GM18858 (cell line): ENCODE data around the gene ZBED3.

Experiments
- ATAC-seq: cut with Tn5 transposase; IDR thresholded peaks from one replicate; pipeline ENCODE4 v1.9.1; 2021; ENCODE audit not compliant: unreplicated experiment

The ZBED3 gene

DNA sequence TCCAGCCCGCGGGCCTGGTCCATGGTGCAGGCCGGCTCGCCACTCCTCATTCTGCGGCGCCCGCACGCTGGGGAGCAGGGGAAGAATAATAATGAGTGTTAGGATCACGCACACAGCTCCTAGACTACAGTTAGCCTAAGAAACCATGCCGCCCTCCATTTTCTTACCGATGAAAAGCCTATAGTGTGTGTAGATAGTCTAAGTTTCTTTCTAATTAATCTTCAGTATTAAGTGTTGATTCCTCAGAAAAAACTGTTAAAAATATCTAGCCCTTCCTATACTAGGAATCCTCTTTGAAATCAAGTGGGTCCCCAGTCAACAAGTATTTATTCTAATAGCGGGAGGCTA lies 9.3 kb downstream of the ZBED3 start:
- ATAC-seq = no peak

DNA sequence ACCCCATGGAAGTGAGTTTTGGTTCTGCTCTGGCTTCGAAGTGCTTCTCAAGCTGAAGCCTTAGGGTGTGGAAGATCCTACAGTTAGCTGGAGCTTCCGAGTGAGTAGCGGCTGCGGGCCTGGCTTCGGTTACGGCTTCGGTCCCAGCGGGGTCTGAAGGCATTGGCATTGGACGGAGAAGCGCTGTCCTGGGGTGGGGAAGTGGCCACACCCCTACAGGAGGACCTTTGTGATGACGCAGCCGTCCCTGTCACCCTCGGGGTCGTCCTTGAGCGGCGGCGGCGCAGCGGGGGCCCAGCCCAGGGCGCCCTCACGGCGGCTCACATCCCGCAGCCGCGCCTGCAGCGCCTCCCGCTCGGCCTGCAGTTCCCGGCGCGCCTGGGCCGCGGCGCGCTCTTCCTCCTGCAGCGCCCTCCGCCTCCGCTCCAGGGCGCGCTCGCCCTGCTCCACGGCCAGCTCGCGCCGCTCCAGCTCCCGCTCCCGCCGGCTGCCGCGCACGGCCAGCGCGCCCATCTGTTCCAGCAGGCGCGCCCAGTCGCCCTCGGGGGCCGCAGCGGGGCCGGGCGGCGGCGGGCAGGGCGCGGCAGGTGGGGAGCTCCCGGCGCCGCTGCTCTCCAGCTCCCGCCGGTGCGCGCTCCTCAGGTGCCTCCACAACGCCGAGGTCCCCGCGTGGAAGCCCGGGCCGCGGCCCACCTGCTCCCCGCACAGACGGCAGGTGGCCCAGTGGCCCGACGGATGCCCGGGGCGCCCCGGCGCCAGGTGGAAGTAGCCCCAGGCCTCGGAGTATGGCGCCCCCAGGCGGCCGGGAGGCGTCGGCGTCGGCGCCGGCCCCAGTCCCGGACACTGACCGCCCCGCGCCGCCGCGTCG lies 9.9 kb downstream of the ZBED3 start:
- ATAC-seq = peak; percentile 67

DNA sequence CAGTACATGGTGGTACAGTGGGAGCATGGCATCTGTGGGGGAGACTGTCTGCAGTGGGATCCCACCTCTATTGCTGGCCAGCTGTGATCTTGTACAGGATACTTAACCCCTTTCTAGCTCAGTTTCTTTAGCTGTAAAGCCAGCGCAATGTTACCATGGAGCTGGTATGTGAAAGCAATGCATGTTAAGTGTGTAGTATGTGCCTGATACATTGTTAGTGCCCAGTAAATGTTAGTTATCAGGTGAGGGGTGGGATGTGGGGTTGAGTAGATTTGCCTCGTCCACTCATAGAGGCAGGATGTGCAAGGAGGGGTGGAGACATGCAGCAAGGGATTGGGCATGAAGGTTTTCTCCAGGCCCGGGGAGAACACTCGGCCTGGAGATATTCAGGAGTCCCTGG lies 12.3 kb downstream of the ZBED3 start:
- ATAC-seq = no peak

DNA sequence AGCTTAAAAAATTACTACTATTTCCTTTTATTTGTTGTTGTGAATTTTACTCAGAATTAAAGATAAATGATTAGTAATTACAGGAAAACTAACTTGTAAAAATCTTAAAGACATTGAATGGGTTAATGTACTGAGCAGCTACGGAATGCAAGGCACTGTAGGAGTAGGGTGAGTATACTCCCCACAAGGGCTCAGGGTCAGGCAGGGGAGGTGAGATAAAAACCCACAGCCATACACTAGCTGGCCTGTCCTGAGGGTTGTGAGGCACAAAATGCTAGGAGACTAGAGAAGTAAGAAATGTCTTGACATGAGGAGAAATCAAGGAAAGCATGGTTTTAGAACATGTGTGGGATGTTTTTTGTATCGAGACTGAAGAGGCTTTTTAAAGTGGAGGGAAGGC lies 13.4 kb downstream of the ZBED3 start:
- no peak for ATAC-seq

DNA sequence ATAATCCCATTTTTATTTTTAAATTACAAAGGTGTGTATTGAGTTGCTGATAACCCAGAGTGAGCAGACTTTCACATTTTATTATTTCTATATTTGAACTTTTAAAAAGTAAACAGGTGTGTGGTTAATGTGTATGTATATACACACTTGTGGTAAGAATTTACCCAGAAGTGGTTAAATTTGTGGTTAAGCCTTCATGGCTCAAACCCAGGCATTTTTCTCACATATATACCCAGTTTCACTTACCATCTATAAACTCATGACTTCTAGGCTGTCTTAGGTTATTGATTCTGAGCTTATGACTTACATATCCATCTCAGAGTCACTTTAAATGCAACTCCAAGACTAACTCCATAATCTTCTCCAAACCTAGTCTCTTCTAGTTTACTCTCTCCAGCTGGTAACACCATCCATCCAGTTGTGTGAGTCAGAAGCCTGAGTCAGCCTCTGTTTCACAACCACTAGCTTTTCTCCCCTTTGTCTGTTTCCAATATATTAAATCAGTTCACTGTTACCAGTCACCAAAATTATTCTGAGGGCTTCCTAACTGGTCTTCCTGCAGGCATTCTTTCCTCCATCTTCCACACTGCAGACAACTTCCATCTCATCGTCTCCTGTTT lies 20.2 kb downstream of the ZBED3 start:
- no peak for ATAC-seq

DNA sequence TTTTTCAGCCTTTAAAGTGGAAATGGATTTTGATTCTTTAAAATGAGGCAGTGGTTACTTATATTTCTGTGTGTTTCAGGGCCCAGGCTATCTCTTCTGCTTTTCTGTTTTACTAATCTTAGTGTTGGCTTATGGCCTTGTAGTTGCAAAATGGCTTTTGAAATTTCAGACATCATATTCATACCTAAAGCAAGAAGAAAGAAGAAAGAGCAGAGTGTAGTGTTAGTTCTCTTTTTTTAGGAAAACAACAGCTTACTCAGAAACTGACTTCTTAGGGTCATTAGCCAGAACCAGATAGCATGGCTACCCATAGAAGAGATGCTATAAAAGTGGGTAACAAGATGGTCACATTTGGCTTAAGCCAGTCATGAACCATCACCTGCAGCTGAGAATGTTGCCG lies 20.9 kb downstream of the ZBED3 start:
- no peak for ATAC-seq

DNA sequence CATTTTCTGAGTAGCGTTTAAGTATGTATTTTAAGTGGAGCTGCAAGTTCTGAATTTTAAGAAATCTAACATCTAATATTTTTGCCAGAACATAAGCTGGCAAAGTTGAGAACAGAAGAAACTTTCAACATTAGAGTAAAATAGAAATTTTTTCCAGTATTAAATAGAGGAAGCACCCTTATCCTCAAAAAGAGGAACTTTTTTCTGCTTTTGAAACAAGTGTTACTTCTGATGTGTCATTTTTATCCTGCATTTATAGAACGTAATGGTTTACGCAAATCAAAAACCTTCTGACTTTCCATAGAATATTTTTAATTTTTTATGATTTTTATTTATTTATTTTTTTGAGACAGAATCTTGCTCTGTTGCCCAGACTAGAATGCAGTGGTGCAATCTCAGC lies 21.8 kb downstream of the ZBED3 start:
- ATAC-seq = no peak

DNA sequence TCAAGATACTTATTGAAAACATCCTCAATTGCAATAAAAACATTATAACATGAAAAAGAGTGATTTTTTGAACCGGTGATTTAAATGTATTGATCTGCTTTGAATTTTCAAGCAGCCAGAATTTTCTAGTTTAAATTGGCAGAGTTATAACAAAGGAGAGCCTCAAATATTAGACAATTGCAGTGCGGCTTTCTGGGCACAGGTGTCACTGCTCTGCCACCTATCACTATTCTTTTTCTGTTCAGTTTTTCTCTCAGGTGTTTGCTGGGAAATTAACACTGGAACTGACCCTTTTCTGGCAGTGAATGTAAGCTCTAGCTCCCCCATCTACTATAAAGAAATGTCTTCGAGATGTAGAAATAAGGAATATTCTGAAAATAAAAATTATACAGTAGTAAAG lies 23.0 kb downstream of the ZBED3 start:
- no peak for ATAC-seq

DNA sequence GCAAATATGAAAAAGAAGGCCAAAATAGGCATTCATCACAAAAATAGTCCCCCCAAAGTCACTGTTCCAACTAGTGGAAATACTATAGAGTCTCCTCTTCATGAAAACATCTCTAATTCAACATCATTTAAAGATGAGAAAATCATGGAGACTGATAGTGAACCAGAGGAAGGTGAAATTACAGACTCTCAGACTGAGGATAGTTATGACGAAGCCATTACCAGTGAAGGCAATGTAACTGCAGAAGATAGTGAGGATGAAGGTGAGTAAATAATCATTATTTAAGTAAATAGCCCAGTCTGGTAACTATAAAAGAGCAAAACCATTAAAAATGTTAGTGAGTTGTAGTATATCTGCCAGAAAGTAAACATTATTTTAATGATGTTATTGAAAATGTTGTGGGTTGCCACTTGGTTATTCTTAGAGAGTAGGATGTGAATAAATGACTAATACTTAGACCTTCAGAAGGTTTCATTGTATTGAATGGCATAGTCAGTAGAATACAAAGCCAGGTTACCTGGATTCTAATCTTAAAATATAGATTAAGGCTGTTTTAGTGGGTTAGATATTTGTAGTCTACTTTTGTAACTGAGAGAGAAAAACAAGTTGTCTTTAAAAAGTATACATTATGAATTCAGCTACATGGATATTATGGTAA lies 40.5 kb downstream of the ZBED3 start:
- ATAC-seq = no peak

DNA sequence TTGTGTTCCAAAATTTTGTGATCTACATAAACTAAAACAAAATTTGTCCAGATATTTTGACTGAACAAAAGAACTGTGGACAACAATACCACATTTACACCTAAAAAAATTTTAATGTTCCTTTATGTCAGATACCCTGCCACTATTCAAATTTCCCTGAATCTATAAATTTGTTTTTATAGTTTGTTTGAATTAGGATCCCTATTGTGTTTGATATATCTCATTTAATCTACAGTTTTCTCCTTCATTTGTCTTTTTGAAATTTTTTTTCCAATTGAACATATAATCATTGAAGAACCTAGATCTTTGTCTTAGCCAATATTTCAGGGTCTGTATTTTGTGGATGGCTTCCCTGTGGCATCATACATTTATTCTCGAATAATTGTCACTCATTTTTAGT lies 51.1 kb downstream of the ZBED3 start:
- ATAC-seq = no peak

DNA sequence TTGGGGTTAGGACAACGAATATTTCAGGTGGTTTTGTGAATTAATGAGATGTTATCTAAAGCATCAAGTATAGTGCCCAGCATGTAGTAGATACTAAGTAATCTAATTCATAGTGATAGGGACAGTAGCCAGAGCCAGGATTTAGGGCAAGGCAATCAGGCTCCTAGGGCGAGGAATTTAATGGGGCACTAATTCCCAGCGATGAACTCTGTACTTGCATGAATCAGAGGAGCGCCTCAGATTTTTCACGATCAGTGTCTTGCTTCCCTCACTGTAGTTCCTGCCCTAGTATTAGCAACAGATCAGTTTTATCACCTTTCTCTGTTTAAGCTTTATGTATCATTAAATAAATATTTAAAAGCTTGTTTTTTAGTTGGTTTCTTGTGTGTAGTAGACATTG lies 53.7 kb downstream of the ZBED3 start:
- no peak for ATAC-seq

DNA sequence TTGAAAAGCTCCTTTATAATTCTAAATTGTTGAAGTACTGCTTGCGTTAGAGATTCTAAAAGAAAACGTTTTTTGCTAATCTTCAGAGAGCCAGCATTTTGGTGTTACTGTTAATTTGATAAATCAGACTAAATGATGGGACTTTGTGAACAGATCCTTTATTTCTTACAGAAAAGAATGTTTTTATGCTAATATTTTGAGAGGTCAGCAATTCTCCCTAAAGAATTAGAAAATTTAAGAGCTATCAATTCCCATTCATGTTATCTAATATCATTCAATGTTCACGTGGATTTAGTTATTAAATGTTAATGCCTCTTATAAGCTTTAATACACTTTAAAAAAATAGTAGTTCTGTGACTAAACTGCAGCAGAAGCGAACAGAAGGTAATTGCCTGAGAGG lies 54.5 kb downstream of the ZBED3 start:
- ATAC-seq = no peak

DNA sequence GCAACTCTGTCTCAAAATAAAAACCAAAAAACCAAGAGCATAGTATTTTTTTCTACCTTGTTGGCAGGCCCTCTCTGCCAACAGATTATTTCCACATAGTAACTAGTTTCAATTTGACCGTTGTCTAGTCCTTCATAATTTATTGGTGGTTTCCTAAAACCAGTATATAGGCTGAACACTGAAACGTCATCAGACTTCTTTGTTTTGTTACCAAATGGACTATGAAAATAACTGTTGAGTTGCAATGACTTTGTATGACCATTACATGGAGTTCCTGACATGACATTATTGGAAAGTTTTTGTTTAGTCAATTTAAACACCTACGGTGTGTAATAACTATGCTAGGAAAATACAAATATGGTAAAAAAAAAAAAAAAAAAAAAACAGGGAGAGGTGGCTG lies 55.2 kb downstream of the ZBED3 start:
- no peak for ATAC-seq

DNA sequence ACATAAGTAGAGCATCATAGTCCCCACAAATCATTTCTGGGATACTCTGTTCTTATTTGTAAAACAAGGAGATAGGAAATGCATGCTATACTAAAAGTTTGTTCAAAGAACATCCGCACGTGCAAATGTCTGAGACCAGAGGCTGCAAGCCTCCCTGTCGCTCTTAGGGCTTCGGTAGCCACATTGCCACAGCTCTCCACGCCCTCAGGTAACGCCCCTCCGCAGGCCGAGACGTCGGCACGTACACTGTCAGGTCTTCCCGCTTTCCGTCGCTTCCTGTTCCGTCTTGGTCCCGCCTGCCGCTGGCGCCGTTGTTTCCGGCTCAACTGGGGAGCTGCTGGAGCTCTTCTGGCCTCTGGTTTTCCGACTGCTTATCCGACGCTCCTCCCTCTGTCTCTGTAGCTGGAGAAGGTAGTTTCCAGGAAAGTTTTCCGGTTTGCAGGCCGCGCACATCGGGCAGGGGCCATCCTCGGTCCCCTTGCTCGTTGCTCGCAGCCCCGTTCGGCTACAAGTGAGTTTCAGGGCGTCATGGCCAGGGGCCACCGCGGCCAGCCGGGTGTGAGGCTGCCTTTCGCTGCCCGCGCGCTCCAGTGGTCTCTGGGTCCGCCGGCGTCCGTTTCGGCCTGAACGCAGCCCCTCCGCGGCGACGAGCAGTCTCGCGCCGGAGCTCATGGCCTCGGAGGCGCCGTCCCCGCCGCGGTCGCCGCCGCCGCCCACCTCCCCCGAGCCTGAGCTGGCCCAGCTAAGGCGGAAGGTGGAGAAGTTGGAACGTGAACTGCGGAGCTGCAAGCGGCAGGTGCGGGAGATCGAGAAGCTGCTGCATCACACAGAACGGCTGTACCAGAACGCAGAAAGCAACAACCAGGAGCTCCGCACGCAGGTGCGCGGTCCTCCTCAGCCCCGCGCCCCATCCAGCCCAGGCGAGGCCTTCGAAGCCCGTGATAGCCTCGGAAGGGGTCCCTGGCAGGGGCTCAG lies 56.7 kb downstream of the ZBED3 start, which contains the start of gene AGGF1:
AGGF1 (plus strand) TSS at position 308 of the 975 bp plus-strand sequence; CDS start at position 671, 363 bp downstream.
- ATAC-seq = peak; percentile 97

DNA sequence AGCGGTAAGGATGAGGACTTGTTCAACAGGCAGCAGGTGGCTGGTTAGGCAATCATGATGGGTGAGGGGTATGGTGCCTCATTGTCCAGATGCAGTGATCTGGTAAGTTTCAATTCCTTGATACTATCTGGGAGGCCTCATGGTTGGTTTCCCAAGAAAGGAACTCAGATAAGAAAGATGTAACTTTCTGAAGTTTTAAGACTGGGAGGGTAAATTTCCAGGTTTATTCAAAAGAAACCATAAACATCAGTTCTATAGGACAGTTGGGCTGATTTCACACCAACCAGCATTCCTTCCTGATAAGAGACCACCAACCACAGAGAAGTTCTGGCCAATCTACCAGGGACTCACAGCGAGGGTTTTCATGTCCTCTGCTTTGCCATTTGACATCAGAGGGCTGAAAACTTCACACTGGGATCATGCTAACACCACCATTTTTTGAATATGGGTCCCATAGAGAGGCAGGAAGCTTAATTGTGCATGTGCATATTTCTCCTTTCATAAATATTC lies 57.7 kb downstream of the ZBED3 start:
- ATAC-seq = no peak

DNA sequence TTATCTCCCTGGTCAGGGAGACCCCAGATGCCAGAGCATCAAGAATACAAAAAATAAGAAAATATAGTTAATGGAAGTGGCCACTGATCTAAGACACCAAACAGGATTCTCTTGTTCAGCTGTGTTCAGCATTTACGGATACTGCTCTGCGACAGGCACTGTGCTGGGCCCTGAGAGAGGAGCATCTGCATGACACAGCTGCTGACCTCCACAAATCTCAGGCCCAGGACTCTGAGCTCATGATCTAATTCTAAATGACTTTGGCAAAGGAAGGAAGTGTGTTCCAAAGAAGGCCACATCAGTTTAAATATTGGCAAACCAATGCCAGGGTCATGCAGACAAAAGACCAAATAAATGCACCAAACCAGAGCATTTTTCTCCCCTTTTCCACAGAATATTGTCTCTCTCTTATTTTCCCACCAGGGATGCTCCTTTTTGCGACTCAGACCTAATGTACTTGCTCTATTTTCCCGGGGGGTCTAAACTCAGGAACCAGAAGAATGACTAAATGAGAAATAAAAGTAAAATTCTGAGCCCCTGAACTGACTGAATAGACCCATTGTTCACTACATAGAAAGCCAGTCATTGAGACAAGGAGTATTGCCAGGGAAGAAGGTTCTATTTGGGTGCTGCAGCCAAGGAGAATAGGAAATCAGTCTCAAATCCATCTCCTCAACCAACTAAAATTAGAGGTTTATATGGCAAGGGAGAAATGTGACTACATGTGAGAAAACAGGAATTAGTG lies 58.3 kb downstream of the ZBED3 start:
- no peak for ATAC-seq

DNA sequence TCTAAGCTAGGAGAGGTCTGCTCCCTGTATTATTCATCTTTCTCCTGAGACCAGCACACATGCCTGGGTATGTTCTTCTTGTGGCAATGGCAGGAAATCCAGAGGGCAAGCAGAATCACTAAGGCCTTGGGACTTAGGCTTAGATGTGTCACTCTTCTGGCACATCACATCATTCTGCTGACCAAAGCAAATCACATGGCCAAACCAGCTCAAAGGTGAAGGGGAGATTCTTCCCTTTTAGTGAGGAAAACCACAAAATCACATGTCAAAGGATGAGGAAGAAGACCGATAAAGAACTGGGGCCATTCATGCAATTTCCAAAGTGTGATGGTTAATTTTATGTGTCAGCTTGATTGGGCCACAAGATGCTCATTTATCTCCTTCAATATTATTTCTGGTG lies 62.6 kb downstream of the ZBED3 start:
- no peak for ATAC-seq

DNA sequence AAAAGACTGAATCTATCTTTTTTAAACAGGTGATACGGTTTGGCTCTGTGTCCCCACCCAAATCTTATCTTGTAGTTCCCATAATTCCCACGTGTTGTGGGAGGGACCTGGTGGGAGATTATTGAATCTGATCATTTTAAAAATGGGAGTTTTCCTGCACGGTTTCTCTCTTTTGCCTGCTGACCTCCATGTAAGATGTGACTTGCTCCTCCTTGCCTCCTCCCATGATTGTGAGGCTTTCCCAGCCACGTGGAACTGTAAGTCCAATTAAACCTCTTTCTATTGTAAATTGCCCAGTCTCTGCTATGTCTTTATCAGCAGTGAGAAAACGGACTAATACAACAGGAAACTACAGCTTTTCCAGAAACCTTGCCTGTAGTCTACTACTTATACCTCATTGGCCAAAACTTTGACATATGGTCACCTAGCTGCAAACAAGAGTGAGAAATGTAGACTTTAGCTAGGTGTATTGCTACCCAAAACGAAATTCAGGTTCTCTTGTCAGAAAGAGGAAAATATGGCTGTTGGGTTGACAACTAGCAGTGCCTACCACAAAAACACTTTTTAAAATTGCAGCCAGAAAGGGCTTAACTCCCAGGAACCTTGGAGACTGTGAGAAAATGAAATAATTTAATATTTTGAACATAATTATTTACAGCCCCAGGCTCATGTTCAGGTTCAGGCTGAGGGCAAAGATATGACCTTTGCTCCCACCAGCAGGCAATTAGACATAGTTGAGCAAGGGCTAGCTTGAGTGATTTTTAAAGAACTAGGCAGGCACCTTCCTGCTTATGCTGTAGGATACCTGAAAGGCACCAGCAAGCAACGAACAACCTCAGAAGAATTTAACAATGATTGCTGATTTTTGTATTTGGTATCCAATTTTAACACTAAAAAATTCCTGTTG lies 64.3 kb downstream of the ZBED3 start:
- no peak for ATAC-seq
